ENCODE results near the gene SMIM5. TPM values are rescaled to one million over a fixed set of nuclear protein-coding genes. Genes with fewer than 3 reads are reported as not detected.

Gene SMIM5
- total RNA-seq, 2 donors from 2014 or later: 6.4 to 12.0 TPM

DNA sequence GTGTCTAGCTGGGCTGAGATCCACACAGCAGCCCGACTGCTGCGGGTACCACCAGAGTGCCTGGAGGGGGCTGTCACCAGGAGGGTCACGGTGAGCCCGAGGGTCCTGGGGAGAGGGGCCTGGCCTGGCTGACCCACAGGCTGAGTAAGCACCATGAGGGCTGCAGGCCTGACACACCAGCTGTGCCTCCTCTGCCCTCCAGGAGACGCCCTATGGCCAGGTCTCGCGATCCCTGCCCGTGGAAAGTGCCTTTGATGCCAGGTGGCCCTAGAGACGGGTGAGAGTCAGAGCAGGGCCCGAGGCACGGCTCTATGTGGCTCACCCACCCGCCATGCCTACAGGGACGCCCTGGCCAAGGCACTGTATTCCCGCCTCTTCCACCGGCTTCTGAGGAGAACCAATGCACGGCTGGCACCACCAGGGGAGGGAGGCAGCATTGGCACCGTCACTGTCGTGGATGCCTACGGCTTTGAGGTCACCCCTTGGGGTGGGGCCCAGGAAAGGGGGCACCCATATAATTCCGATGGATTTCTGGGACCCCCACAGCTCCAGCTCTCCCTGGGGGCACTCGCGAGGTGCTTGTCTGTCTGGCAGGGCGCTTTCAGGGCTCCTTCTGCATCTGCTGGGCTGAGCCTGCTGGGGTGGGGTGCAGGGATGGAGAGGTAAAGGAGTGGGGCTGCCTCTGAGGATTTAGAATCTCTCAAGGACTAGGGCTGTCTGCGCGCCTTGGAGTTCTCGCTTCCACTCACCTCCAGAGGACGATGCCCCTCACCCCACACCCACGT lies 38.5 kb upstream of the SMIM5 start:
- H3K9me3 ChIP-seq: no peaks in the 10 kb centered on the region
- no peaks in the 10 kb centered on the region for H3K36me3 ChIP-seq
- H3K4me1 ChIP-seq: peaks cover 0 to 9% of the 10 kb centered on the region in 2 donors
- TF ChIP-seq CTCF (IDR thresholded peaks at IDR 0.05): no peak
- H3K4me3 ChIP-seq: no peak overlapping the region
- no peak for DNase-seq (ENCODE audit: low spot score)
- H3K27me3 ChIP-seq: no peaks in the 10 kb centered on the region
- no peak overlapping the region for H3K27ac ChIP-seq

DNA sequence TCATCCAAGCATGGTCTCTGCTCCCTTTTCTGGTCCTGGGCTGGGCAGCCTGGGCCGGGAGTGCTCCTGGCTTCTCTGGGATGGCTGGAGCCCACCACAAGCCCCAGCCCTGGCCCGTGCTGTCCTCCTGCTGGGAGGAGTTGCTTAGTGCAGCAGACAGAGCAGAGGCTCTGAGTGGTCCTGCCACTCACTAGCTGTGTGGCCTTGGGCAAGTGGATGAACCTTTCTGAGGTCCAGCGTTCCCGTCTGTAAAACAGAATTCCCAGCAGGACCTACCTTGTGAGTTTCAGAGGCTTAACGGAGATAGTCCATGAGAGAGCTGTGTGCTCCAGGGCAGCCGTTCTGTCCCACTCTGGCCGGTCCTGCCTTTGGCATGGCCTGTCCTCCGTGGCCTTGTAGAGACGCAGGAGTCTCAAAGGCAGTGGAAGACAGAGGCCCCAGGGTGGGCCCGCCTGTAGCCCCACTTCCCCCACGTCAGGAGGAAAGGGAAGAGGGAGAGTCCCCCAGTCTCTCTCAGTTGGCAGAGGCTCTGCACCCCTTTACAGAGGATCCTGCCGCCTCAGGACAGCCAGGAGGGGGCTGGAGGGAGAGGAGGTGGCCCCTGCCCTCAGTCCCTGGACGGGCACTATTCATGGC lies 37.8 kb upstream of the SMIM5 start:
- Histone ChIP-seq H3K27ac (no peak overlapping the region), H3K4me3 (no peak overlapping the region), H3K4me1 (peaks cover 0 to 2% of the 10 kb centered on the region in 2 donors), H3K27me3 (no peaks in the 10 kb centered on the region), H3K36me3 (no peaks in the 10 kb centered on the region), H3K9me3 (no peaks in the 10 kb centered on the region)
- no peak for DNase-seq (ENCODE audit: low spot score)
- no peak for TF ChIP-seq CTCF (IDR thresholded peaks at IDR 0.05)

DNA sequence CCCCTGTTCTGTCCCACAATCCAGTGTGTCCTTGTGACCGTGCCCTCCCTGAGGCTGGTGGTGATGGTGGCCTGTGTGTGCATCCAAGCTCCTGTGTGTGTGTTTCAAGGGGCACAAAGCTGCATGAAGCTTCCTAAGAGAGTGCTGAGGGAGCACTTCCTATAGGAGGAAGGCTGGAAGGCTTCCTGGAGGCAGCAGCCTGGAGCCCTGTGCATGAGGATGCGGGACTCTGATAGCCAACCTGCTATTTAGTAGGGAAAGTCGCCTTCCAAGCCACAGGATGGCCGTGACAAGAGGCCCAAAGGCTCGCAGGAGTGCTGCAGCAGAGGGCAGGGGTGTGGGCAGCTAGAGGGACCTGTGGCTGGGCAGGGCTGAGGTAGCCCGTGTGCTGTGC lies 37.3 kb upstream of the SMIM5 start:
- no peak for TF ChIP-seq CTCF (IDR thresholded peaks at IDR 0.05)
- H3K4me1 ChIP-seq: no peaks in the 10 kb centered on the region
- DNase-seq (ENCODE audit: low spot score): no peak
- no peaks in the 10 kb centered on the region for H3K36me3 ChIP-seq
- H3K9me3 ChIP-seq: no peaks in the 10 kb centered on the region
- no peaks in the 10 kb centered on the region for H3K27me3 ChIP-seq
- H3K27ac ChIP-seq: no peak overlapping the region
- H3K4me3 ChIP-seq: no peak overlapping the region

GRCh38 chr17:75596320-75597087 lies 36.7 kb upstream of the SMIM5 start:
- no peak overlapping the region for H3K4me3 ChIP-seq
- DNase-seq (ENCODE audit: low spot score): no peak
- no peaks in the 10 kb centered on the region for H3K36me3 ChIP-seq
- no peaks in the 10 kb centered on the region for H3K9me3 ChIP-seq
- no peaks in the 10 kb centered on the region for H3K4me1 ChIP-seq
- no peak overlapping the region for H3K27ac ChIP-seq
- H3K27me3 ChIP-seq: no peaks in the 10 kb centered on the region
- TF ChIP-seq CTCF (IDR thresholded peaks at IDR 0.05): no peak

DNA sequence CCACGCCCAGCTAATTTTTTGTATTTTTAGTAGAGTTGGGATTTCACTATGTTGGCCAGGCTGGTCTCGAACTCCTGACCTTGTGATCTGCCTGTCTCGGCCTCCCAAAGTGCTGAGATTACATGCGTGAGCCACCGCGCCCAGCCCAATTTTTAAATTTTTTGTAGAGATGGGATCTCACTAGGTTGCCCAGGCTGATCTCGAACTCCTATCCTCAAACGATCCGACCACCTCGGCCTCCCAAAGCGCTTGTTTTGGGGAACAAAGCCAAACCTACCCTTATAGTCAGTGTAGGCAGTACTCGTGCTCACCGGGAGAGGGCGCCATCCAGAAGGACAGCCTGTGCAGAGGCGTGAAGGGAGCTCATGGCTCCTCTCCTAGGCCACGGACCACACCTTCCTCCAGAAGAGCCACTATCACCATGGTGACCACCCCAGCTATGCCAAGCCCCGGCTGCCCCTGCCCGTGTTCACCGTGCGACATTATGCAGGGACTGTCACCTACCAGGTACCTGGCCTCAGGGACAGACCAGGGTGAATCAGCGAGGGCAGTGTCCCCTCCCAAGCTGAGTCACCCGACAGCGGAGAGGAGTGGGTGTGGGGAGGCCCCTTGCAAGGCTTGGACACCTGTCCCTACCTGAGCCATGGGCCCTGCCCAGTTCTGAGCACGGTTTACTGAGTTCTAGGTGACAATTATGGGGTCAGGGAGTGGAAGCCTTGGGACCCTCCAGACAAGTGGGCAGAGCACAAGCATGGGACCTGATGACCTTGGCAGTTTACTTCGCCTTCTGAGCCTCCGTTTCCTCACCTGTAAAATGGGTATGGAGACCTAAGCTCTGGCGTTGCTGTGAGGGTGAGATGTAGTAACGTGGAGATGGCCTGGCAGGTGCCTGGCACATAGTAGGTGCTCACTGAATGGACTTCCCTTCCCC lies 31.9 kb upstream of the SMIM5 start:
- Histone ChIP-seq H3K4me3 (no peak overlapping the region), H3K27ac (no peak overlapping the region), H3K36me3 (no peaks in the 10 kb centered on the region), H3K27me3 (no peaks in the 10 kb centered on the region), H3K9me3 (no peaks in the 10 kb centered on the region), H3K4me1 (peaks cover 0 to 8% of the 10 kb centered on the region in 2 donors)
- TF ChIP-seq CTCF (IDR thresholded peaks at IDR 0.05): peak; percentile 47 to 64
- no peak for DNase-seq (ENCODE audit: low spot score)

Measured in right atrium auricular region (tissue), 2 donors.